IPS-15b (cell line): ENCODE data around the gene IL10RA.
"Not testable (repeated sequence)": the region's sequence is repeated elsewhere in the genome, so short reads cannot be mapped to it uniquely, and the experiment has no call there.

Source experiments
- H3K27me3 ChIP-seq: one replicate; pipeline ENCODE4 v1.6.1; 2013; ENCODE audit warnings: low read length; ENCODE audit not compliant: control insufficient read depth, insufficient read depth
- H3K36me3 ChIP-seq: one replicate; pipeline ENCODE4 v1.6.1; 2013; ENCODE audit warnings: low read length; ENCODE audit not compliant: control insufficient read depth, insufficient read depth
- H3K4me1 ChIP-seq: one replicate; pipeline ENCODE4 v1.6.1; 2013; ENCODE audit warnings: mild to moderate bottlenecking, low read length; ENCODE audit not compliant: control insufficient read depth, insufficient read depth
- H3K4me3 ChIP-seq: one replicate; pipeline ENCODE4 v1.5.1; 2013; ENCODE audit warnings: low read depth, low read length
- H3K9ac ChIP-seq: one replicate; pipeline ENCODE4 v1.6.1; 2013; ENCODE audit warnings: low read depth, mild to moderate bottlenecking, low read length
- H3K9me3 ChIP-seq: one replicate; pipeline ENCODE4 v1.6.1; 2013; ENCODE audit warnings: mild to moderate bottlenecking, low read length; ENCODE audit not compliant: control insufficient read depth, insufficient read depth

IL10RA gene

DNA sequence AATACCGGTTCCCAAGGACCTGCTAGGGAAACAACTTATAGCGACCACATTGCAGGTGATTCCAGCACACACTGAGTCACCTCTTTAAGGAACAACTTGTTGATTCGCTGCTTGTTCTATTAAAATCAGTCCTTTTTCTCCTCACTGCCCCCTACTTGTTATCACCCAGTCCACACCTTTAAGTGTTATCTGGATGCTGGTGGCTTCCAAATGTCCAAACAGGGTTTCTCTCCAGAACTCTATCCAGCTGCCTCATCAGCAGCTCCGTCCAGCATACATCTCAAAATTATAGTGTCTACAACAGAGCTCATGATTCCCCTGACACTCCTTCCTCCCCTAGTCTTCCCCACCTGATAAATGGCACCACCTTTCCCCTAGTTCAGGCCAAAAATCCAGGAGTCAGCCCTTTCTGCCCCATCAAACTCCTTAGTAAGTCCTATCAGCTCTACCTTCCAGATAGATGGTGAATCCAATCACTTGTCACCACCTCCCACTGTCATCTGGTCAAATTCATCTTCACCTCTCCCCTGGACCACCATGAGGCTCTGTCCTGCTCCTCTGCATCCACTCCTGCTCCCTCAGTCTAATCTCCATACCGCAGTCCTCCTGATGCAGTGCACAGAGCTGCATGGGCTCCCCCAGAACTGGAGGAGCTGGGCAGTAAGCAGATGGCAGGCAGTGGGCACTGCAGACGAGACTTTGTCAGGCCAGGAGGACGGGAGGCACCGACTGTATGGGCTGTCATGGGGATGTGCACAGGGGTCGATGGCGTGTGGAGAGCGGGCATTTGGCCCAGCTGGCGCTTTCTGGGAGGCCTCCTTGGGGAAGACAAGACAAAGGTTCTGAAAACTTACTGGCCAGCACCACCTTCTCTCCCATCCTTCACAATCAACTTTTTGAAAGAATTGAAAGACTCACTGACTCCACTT lies 19.3 kb downstream of the IL10RA start:
- H3K4me1 ChIP-seq, result peaks cover 5% of the 10 kb centered on the region
- no peaks in the 10 kb centered on the region for H3K36me3 ChIP-seq
- no peaks in the 10 kb centered on the region for H3K9me3 ChIP-seq
- no peaks in the 10 kb centered on the region for H3K27me3 ChIP-seq
- no peak overlapping the region for H3K9ac ChIP-seq
- no peak overlapping the region for H3K4me3 ChIP-seq

DNA sequence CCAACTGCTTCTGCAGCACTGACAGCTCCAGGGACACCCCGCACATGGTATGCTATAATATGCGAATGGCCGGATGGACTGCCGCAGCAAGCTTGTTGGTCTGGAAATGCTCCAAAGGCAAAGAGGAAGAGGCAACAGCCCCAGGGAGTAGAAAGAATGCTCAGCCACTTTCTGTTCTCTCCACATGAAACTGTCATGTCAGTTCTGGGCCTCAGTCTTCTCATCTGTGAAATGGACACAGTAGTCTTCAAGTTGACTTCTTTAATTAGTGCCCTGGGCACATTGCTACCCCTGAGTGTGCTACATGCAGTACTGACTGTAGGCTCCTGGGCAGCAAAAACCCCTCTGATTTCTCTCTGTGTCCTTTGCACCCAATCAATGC lies 19.9 kb downstream of the IL10RA start:
- Histone ChIP-seq H3K4me1 (peaks cover 5% of the 10 kb centered on the region), H3K27me3 (no peaks in the 10 kb centered on the region), H3K9me3 (no peaks in the 10 kb centered on the region), H3K36me3 (no peaks in the 10 kb centered on the region), H3K4me3 (no peak overlapping the region), H3K9ac (no peak overlapping the region)

DNA sequence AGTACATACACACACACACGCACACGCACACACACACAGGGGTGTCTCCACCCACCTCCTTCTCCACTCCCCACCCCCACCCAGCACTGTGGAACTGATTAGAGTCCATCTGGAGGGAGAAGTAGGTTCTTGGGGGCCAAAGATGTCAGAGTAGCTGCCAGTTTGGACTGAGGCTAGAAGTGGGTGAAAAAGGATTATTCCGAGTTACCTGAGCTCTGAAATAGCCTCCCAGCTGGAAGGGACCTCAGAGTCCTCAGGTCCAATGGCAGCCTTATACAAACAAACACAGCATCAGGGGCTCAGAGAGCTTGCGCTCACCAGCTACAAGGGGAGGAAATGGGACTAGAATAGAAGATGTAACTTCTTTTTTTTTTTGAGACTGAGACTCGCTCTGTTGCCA lies 20.8 kb downstream of the IL10RA start:
- no peaks in the 10 kb centered on the region for H3K27me3 ChIP-seq
- peaks cover 5% of the 10 kb centered on the region for H3K4me1 ChIP-seq
- no peaks in the 10 kb centered on the region for H3K9me3 ChIP-seq
- no peak overlapping the region for H3K4me3 ChIP-seq
- H3K9ac ChIP-seq, result no peak overlapping the region
- H3K36me3 ChIP-seq, result no peaks in the 10 kb centered on the region

DNA sequence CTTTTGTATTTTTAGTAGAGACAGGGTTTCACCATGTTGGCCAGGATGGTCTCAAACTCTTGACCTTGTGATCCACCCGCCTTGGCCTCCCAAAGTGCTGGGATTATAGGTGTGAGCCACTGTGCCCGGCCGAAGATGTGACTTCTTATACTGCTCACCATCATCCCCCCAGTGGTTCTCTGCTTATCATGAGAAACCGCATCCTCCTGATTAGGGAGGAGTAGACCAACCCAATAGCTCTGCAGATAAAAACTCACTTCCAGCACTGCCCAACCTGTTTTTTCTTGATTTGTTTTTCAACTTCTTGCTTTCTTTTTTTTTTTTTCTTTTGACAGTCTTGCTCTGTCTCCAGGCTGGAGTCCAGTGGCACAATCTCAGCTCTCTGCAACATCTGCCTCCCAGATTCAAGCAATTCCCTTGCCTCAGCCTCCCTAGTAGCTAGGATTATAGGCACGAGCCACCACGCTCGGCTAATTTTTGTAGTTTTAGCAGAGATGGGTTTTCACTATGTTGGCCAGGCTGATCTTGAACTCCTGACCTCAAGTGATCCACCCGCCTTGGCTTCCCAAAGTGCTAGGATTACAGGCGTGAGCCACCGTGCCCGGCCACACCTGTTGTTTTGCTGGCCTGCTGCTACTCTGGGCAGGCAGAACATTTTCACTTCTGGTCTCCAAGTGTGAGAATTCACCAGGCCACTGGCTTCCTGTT lies 21.5 kb downstream of the IL10RA start:
- H3K36me3 ChIP-seq, H3K4me3 ChIP-seq, H3K4me1 ChIP-seq, H3K27me3 ChIP-seq, H3K9me3 ChIP-seq, H3K9ac ChIP-seq: not testable (repeated sequence)

DNA sequence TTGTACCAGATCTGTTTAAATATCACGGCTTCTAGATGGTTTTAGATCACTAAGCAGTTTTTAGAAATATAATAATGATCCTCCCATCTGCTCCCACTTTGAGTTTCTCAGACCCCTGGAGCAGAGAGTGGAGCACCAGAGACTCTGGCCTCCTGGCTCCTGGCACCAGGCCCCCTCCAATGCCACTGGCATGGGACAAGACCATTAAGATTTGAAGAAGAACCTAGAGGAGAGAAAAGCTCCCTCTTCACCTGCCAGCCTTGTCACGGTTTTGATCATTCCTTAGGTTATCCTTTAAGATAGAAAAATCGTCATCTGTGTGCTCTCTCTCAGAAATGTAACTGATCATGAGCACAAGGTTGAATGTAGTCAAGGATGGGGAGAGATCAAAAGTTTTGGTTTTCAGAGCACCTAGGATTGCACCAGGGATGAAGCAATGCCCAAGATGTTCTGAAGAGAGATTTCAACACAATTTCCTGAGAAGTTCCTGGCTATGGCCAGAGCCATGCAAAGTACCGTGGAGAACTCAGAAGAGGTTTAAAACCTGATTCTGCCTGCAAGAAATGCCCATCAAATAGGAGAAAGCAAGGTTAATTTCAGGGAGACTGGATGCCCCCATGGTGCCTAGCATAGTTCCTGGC lies 22.2 kb downstream of the IL10RA start:
- no peaks in the 10 kb centered on the region for H3K27me3 ChIP-seq
- no peak overlapping the region for H3K4me3 ChIP-seq
- no peak overlapping the region for H3K9ac ChIP-seq
- no peaks in the 10 kb centered on the region for H3K9me3 ChIP-seq
- no peaks in the 10 kb centered on the region for H3K36me3 ChIP-seq
- no peaks in the 10 kb centered on the region for H3K4me1 ChIP-seq

DNA sequence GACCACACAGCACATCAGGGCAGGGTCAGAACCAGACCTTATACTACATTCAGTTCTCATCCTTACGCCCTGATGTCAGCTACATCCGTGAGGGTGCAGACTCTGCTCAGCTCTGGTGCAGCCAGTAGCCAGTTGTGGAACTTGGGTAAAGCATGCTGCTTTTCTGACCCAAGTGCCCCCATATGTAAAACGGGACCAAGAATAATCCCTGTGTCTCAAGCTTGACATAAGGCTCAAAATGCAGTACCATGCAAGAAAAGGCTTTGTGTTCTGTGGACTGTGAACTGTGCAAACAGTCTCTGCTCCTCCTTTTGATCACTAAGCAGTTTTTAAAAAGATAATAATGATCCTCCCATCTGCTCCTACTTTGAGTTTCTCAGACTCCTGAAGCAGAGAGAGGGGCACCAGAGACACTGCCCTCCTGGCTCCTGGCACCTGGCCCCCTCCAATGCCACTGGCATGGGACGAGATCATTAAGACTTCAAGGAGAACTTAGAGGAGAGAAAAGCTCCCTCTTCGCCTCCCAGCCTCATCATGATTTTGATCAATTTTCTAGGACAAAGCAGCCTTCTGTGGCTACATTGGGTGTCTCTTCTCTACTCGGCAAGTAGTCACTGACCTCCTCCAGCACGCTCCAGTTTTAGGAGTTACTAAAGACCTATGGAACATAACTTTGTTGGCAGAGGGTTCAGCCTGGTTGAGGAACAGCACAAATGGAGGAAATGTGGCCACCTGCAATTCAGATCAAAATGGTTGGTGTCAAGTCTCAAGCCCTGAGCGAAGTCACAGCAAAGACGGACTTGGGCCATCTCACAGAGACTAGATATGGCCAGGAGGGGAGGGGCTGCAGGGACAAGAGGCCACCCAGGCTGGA lies 23.9 kb downstream of the IL10RA start:
- Histone ChIP-seq H3K27me3 (no peaks in the 10 kb centered on the region), H3K9me3 (no peaks in the 10 kb centered on the region), H3K9ac (no peak overlapping the region), H3K4me3 (no peak overlapping the region), H3K4me1 (no peaks in the 10 kb centered on the region), H3K36me3 (no peaks in the 10 kb centered on the region)

DNA sequence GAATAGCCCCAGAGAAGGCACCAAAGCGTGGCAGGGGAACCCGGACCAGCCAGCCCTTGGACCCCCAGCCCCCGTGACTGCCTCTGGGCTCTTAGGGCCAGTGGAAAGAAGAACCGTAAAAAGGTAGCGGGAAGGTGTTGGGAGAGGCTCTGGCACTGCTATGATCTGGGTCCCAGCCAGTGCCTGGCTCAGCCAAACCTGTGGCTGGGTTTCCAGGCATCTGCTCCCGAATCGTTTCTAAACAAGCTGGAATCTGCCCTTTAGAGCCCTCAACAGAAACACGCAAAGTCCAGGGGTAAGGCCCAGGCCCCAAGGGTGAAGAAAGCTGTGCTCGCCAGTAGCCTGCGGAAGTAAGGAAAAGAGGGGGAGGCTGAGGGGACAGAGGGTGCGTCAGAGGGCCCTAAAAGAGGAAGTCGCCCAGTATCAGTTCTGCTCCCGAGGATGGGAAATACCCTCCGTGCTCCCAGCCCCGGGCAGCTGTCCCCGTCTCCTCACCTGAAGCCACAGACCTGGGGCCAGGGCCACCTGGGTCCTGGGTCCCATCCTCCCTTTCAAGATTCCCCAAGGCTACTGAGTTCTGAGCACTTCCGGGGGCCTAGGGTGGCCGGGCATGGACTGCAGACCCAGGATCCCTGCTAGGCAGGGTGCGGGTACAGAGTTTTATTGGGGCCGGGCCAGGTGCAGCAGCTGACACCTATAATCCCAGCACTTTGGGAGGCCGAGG lies 24.7 kb downstream of the IL10RA start:
- no peaks in the 10 kb centered on the region for H3K9me3 ChIP-seq
- no peaks in the 10 kb centered on the region for H3K36me3 ChIP-seq
- H3K4me1 ChIP-seq, result no peaks in the 10 kb centered on the region
- no peak overlapping the region for H3K4me3 ChIP-seq
- H3K27me3 ChIP-seq, result no peaks in the 10 kb centered on the region
- H3K9ac ChIP-seq, result no peak overlapping the region

DNA sequence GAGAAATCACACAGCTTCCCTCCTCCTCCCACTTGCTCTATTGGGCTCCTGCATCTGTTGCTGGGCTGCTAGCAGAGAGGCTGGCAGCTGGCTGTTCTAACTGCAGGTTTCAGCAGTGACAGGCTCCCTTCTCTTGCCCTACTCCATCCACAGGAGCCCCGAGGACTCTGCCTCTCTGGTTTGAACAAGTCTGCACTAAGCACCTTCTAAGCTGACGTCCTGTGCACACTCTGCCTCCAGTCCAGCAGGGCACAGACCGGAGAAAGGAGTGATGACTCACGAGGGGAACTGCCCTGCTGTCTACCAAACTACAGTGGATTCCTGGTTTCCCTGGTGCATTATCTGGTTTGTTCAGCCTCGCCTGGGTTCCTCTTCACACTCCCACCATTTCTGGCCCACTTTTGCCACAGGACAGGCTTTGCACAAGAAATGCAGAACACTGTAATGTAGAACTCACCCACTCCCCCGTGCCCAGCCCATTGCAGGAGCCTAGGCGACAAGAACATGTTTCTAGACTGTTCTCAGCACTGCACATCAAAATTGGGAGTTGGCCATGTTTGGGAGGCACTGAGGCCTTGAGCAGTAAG lies 26.0 kb downstream of the IL10RA start:
- no peaks in the 10 kb centered on the region for H3K4me1 ChIP-seq
- no peak overlapping the region for H3K9ac ChIP-seq
- H3K9me3 ChIP-seq, result no peaks in the 10 kb centered on the region
- H3K36me3 ChIP-seq, result no peaks in the 10 kb centered on the region
- H3K4me3 ChIP-seq, result no peak overlapping the region
- no peaks in the 10 kb centered on the region for H3K27me3 ChIP-seq

DNA sequence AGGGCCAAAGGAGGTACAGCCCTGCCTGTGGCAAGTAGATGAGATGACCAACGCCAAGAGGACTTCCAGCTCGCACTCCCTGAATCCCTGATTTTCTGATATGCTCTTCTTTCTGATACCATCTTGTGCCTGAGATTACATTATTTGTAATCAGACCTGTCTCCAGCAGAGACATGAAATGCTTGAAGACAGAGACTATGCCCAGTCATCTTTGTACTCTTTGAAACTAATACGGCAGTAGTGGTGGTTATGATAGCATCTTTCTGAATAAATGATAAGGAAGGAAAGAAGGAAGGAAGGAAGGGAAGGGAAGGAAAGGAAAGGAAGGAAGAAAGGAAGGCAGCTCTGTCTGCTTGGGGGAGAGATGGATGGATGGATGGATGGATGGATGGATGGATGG lies 27.8 kb downstream of the IL10RA start:
- no peak overlapping the region for H3K9ac ChIP-seq
- no peaks in the 10 kb centered on the region for H3K27me3 ChIP-seq
- H3K4me1 ChIP-seq, result no peaks in the 10 kb centered on the region
- H3K36me3 ChIP-seq, result no peaks in the 10 kb centered on the region
- no peak overlapping the region for H3K4me3 ChIP-seq
- no peaks in the 10 kb centered on the region for H3K9me3 ChIP-seq

DNA sequence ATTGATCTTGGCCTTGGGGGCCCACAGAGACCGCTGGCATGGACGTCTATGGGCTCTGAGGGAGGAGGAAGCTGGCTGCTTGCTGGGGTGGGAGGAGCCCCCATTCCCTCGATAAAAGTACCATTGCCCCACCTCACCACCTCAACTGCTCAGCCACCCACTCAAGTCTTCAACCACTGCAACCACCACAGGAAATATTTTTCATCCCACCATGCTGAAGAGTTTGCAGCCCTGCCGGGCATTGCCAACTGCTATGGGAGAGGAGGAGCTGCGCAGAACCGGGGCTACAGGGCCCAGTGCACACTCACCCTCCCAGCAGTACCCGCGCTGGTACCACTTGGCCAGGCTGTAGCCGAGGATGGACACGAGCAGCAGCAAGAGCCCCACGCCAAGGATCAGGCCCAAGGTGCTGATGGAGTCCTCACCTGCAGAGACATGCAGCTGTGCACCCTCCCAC lies 29.2 kb downstream of the IL10RA start:
- Histone ChIP-seq H3K9ac (no peak overlapping the region), H3K36me3 (no peaks in the 10 kb centered on the region), H3K4me1 (no peaks in the 10 kb centered on the region), H3K4me3 (no peak overlapping the region), H3K9me3 (no peaks in the 10 kb centered on the region), H3K27me3 (no peaks in the 10 kb centered on the region)
